HG03354 (cell line): Measurements from ENCODE around the gene PRPF31.
"Not testable (repeated sequence)": the region's sequence is repeated elsewhere in the genome, so short reads cannot be mapped to it uniquely, and the experiment has no call there.

Source experiments
- ATAC-seq: cut with Tn5 transposase; IDR thresholded peaks from one replicate; pipeline ENCODE4 v1.9.1; 2021; ENCODE audit warnings: mild to moderate bottlenecking; ENCODE audit not compliant: unreplicated experiment, poor library complexity, severe bottlenecking

PRPF31 gene, protein sequence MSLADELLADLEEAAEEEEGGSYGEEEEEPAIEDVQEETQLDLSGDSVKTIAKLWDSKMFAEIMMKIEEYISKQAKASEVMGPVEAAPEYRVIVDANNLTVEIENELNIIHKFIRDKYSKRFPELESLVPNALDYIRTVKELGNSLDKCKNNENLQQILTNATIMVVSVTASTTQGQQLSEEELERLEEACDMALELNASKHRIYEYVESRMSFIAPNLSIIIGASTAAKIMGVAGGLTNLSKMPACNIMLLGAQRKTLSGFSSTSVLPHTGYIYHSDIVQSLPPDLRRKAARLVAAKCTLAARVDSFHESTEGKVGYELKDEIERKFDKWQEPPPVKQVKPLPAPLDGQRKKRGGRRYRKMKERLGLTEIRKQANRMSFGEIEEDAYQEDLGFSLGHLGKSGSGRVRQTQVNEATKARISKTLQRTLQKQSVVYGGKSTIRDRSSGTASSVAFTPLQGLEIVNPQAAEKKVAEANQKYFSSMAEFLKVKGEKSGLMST

DNA sequence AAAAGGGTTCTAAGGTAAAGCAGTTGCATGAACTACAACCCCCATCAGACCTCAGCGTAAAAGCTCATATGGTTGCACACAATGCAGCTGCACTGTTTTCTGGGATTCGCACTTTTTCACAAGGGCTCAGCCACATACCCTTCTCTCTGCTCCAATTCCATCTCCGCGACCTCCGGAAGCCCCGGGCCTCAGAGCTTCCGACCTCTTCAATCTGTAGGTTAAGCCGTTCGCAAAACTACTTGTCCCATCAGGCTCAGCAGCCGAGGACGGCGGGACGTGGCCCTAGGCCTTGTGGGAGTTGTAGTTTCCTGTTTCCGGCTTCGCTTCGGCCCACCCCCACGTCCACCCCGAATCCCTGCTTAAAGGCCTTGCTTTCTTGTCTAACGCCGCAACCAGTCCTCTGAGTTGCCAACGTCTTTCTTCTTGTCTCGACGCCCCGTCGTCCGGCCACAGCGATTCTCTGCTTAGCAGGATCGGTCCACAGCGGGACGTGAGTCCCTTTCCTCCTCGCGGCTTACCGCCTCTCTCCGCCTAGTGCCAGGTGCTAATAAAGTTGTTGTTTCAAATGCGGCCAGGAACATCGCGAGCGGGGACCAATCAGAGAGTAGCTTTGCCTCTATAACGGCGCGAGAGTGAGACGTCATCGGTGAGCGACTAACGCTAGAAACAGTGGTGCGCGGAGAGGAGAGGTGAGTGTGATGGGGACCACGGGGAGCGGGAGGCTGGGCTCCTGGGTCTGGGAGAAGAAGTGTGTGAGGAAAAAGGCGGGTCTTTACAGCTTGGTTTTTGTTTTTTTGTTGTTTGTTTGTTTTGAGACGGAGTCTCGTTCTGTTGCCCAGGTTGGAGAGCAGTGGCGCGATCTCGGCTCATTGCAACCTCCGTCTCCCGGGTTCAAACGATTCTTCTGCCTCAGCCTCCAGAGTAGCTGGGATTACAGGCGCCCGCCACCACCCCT, at the start of gene PRPF31, which contains the start of gene TFPT:
Gene PRPF31 (plus strand): TSS at position 646 of the 955 bp plus-strand sequence. CDS start 2,525 bp downstream, outside the sequence.
Gene TFPT (minus strand): TSS at position 549 of the 955 bp plus-strand sequence. CDS start 388 bp downstream, at position 161.
- ATAC-seq = peak; percentile 84

DNA sequence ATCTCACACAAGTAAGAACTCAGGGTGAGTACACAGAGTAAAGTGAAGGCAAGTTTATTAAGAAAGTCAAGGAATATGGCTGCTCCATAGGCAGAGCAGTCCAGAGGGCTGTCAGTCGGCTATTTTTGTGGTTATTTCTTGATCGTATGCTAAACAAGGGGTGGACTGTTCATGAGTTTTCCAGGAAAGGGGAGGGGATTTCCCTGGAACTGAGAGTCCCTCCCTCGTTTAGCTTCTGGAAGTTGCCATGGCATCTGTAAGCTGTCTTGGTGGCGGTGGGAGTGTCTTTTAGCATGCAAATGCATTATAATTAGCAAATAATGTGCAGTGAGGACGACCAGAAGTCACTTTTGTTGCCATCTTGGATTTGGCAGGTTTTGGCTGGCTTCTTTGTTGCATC, 46.1 kb upstream of the PRPF31 start:
- no peak for ATAC-seq

DNA sequence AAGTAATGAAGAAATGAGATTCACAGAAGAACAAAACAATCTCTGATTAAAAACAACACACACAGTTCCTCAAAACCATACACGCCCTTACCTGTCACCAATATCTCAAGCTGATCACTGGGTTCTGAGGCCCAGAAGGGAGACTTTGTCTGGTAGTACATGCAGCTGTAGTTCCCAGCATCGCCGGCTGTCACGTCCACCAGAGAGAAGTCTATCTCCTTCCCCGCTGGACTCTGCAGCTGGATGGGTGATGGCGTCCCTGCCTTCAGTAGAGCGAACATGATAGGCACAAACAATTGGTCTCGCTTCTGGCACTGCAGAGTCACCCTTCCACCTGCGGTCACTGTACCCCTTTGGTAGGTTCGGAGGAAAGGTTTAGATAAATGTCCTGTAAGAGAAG, 41.7 kb upstream of the PRPF31 start:
- no peak for ATAC-seq

DNA sequence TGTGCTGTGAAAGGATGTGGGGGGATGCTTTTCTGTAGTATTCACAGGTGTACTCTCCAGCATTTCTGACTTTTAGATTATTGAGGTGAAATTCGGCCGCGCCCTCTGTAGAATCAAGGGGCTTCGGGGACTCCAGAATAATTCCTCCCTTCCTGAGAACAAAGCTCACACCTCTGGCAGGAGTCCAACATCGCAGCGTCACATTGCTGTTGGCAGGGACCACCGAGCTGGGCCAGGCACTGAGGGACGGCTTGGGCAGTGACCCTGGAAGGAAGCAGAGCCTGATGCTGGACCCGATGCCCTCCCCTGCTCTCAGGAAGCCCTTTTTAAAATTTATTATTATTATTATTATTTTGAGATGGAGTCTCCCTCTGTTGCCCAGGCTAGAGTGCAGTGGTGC, 40.7 kb upstream of the PRPF31 start:
- ATAC-seq = no peak

DNA sequence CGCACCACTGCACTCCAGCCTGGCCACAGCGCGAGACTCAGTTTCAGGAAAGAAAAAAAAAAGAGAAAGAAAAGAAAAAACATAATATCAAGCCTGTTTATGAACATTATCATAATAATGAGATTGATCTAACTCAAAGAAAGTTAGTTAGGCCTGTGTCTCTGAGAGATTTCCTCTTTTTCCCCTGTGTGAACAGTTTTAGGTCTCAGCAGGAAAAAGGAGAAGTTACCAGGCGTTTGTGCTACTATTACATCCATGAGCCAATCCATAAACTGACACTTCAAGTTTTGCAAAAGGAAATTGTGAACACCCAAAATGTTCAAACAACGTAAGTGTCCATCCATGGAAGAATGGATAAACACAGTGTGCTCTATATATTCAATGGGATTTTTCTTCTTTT, 38.2 kb upstream of the PRPF31 start:
- ATAC-seq = no peak

DNA sequence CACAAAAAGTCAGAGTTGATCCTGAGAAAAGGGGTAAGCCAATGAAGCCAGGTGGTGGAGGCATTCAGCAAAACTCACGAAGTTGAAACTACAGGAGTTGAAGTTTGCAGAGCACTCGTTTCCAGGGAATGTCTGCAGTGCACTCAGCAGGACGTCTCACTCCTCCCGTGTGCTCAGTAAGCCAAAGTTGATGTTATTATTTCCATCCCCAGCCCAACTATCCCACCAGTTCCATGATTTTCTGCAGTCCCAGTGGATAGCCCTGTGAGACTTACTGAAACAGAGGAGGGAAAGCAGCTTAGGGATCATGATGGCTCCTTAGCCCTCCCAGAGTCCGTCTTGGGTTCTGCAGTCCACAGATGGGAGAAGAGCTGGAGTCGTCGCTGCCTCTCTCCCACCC, 34.5 kb upstream of the PRPF31 start, which contains the start of gene TARM1:
Gene TARM1 (minus strand): TSS at position 334 of the 400 bp plus-strand sequence. CDS start 25 bp downstream, at position 309.
- ATAC-seq = no peak

DNA sequence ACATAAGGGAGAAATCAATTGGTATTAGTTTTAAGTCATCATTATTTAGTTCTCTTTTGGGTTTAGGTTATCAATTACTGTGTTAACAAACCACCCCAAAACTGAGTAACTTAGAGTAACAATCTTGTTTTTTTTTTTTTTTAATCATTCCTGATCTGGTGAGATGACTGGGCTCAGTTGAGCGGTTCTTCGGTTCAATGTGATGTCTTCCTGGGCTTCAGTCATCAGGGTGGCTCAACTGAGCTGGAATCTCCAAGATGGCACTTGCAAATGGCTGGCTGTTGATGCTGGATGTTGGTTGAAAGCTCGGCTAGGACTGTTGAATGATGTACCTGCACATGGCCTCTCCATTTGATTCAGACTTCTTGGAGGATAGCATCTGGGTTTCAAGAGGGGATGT, 31.1 kb upstream of the PRPF31 start:
- no peak for ATAC-seq

DNA sequence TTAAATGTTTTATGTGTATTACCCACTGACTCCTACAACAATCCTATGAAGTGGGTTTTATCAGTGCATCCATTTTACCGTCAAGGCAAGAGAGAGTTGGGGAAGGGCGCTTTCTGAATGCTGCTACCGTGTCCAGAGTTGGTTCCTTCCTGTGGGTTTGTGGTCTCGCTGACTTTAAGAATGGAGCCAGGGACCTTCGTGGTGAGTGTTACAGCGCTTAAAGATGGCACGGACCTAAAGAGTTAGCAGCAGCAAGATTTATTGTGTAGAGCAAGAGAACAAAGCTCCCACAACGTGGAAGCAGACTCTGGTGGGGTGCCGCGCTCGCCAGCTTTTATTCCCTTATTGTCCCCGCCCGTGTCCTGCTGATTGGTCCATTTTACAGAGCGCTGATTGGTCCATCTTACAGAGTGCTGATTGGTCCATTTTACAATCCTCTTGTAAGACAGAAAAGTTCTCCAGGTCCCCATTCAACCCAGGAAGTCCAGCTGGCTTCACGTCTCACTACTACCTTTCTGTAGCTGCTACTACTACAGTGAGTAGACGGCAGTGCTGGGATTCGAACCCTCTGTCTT, 21.0 kb upstream of the PRPF31 start:
- no peak for ATAC-seq

DNA sequence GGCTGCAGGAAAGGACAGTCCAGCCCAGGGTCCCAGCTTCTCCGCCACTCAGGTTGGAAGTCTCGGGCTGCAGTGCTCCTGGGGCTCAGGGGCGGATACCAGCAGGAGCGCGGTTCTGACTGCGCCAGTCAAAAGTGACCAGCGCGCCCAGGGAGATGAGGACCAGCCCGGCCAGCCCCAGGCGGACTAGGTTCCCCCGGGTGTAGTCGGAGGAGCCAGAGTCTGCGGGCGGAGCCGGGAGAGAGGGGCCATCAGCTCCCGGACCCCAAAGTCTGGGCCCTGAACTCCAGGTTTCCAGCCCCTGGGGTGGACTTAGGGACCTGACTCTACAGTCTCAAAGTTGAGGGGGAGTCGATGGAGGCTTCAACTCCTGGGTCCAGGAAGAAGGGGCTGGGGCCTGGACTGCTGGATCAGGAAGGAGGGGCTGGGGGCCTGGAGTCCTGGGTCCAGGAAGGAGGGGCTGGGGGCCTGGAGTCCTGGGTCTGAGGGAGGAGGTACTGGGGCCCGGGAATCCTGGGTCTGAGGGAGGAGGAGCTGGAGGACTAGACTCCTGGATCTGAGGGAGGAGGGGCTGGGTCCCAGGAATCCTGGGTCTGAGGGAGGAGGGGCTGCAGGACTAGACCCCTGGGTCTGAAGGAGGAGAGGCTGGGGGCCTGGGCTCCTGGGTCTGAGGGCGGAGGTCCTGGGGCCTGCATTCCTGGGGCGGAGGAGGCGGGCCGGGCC, 20.3 kb upstream of the PRPF31 start:
- no peak for ATAC-seq

DNA sequence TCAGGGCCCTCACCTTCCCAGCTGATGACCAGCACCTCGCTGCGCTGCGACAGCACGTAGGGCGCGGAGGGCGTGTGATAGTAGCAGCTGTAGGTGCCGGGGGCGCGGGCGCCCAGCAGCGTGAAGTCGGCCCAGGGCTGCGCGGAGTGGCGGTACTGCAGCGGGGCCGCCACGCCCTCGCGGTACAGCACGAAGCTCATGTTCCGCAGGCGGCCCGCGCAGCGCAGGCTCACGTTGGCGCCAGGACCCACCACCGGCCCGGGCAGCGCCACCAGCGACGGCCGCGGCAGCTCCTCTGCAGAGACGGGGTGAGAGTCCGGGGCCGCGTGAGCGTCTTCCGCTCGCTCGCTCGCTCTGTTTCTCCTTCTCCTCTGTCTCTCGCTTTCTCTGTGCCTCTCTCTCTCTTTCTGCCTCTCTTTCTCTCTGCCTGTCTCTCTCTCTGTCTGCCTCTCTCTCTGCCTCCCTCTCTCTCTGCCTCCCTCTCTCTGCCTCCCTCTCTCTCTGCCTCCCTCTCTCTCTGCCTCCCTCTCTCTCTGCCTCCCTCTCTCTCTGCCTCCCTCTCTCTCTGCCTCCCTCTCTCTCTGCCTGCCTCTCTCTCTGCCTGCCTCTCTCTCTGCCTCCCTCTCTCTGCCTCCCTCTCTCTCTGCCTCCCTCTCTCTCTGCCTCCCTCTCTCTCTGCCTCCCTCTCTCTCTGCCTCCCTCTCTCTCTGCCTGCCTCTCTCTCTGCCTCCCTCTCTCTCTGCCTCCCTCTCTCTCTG, 19.5 kb upstream of the PRPF31 start:
- not testable (repeated sequence) for ATAC-seq

DNA sequence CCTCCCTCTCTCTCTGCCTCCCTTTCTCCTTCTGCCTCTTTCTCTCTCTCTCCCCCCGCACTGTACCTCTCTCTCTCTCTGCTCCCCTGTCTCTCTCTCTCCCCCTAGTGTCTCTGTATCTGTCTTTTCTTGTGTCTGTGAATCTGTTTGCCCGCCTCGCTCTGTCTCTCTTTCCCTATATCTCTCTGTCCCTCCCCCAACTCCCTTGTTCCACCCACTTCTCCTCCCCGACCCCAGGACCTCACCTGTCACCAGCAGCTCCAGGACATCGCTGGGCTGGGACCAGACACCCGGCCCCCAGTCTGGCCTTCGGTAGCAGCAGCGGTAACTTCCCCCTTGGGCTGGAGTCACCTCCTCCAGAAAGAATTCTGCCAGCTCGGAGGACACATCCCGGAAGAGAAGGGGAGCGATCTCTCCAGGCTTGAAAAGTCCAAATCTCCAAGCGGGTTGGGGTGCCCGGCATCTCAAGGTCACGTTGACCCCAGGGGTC, 18.9 kb upstream of the PRPF31 start:
- ATAC-seq = no peak

DNA sequence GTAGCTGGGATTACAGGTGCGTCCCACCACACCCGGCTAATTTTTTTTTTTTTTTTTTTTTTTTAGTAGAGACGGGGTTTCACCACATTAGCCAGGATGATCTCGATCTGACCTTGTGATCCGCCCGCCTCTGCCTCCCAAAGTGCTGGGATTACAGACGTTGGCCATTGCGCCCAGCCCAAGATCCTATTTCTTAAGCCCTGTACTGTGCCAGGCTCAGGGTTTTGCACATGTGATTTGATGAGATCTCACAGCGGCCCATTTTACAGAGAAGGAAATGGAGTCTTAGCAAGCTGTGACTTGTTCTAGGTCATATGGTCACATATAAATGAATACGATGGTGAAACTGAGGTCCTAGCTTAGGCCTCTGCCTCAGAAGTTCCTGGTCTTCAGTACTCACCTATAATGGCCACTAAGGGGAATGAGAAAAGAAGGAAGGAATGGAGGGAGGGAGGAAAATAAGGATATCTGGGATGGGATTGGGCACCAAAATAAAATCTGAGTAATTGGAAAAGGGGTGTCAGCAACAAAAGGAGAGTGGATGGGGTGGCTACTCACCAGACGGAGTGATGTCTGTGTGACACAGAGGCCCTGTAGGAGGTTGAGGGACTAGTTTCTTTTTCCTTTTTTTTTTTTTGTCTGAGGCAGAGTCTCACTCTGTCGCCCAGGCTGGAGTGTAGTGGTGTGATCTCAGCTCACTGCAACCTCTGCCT, 16.2 kb upstream of the PRPF31 start:
- ATAC-seq = no peak

DNA sequence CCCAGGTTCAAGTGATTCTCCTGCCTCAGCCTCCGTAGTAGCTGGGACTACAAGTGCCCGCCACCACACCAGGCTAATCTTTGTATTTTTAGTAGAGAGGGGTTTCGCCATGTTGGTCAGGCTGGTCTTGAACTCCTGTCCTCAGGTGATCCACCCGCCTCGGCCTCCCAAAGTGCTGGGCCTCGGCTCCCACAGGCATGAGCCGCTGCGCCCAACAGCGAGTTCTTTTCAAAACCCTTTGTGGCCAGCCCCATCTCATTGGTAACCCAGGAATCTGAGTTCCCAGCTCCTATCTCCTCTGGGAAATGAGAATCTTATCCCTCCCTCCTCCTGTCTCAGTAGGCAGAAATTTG, 15.7 kb upstream of the PRPF31 start:
- ATAC-seq = not testable (repeated sequence)

DNA sequence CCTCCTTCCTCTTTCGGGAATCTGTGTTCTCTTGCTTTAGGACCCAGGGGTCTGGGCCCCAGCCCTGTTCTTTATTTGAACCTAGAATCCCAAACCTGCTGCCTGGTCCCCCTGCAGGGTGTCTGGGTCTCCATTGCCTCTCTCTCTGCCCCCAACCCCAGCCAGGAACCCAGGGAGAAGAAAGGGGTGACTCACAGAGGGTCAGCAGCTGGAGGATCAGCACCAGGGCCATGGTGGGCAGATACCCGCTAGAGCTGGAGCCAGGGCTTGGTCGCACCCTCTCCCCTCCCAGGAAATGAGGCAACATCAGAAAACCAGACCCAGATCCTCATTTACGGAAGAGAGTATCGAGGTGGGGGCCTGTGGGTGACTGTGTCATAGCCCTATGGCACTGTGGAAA, 15.0 kb upstream of the PRPF31 start, which contains the start of gene OSCAR:
Gene OSCAR (minus strand): TSS at position 243 of the 400 bp plus-strand sequence. CDS start 11 bp downstream, at position 232.
- ATAC-seq = no peak

DNA sequence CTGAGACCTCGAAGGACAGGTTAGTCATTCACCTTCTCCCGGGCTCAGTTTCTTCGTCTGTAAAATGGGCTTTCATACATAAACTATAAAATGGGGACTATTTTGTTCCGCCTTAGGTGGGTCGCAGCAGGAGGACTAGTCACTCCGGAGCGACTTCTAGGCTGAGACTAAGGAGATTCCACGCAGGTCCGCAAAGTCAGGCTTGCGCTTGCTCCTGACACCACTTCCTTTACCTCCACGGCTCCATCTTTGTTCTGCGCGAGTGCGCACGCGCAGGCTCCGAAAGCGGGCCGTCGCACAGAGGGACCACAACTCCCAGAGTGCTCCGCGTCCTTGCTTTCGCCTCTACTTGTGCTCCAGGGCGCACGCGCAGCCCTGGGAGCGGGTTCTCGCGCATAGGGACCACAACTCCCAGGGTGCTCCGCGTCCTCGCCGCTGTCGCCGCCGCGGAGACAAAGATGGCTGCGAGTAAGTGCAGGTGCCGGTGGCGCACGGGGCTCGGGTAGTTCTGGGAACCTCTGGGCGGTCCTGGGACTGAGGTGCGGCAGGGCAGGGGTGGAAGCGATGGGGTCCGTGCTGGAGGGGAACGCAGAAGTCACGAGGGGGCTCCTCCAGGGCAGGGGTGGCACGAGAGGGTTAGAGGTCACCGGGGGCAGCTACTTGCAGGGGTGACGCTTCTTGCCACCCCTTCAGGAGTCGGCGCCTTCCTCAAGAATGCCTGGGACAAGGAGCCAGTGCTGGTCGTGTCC, 13.0 kb upstream of the PRPF31 start, which contains the start of gene NDUFA3:
Gene NDUFA3 (plus strand): TSS at position 435 of the 749 bp plus-strand sequence. CDS start 24 bp downstream, at position 459.
- ATAC-seq = peak; percentile 94

DNA sequence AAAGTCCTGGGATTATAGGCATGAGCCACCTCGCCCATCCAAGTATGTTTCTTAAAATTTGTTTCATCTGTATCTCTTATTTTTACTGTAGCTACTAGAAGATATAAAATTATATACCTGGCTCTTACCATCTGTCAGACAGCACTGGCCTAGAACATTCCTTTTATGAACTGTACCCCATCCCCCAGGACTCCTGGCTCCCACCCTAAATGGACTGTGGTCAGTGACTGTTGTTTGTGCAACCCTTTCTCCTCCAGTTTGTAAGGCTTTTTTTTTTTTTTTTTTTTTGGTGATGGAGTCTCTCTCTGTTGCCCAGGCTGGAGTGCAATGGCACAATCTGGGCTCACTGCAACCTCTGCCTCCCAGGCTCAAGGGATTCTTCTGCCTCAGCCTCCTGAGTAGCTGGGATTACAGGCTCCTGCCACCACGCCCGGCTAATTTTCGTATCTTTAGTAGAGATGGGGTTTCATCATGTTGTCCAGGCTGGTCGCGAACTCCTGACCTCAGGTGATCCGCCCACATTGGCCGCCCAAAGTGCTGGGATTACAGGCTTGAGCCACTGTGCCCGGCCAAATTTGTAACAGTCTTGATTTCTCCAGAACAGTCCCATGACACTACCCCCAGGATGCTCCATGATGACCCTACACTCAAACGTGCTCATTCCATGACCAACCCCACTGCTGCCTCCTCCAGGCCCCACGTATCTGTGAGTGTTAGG, 10.4 kb upstream of the PRPF31 start:
- no peak for ATAC-seq
